HCT116 (cell line): Measurements from ENCODE around the gene TMEM63A. TPM values are rescaled to one million over a fixed set of nuclear protein-coding genes. Genes with fewer than 3 reads are reported as not detected.

Experiments
- ATAC-seq: fragments of 200-7000 bp; cut with Tn5 transposase; 2 replicates; pipeline ENCODE4 v1.9.1; 2020; ENCODE audit warnings: mild to moderate bottlenecking, moderate library complexity
- BruUV-seq: library from RNA; stranded (reverse); fragments of 400-500 nt; replicated peaks from 2 replicates; lab custom pipeline; 2021; lab: Mats Ljungman, UMichigan
- CTCF ChIA-PET: fragments of 300-600 bp; sonication (Branson Sonifier 250); formaldehyde crosslinking; loops from one replicate; lab custom pipeline; 2021; ENCODE audit warnings: antibody characterized with exemption; lab: Charles Lee
- POLR2A ChIA-PET: fragments of 300-600, 350-600 bp; sonication (Branson Sonifier 250); formaldehyde crosslinking; loops from one replicate; lab custom pipeline; 2021; ENCODE audit warnings: antibody characterized with exemption; lab: Charles Lee
- RAD21 ChIA-PET, 2 experiments: fragments of 300-600 bp; sonication (Branson Sonifier 250); formaldehyde crosslinking; loops; one replicate each; lab custom pipeline; 2023; ENCODE audit warnings: low total read pairs in 2 of 2; ENCODE audit not compliant: uncharacterized antibody in 2 of 2, unreplicated experiment in 2 of 2, low non-redundant PET in 1 of 2; lab: Charles Lee
- DNase-seq: peaks from one replicate; pipeline ENCODE4 v3.0.0-alpha.2; 2010; ENCODE audit warnings: low read depth, low spot score
- H2AFZ ChIP-seq: fragments of 200-600 bp; shearing (Covaris generic), sonication (generic); 2 replicates; pipeline ENCODE4 v1.6.1; 2017; ENCODE audit warnings: low read depth, mixed run types, mixed read lengths, antibody characterized with exemption, low read length; ENCODE audit not compliant: poor library complexity, severe bottlenecking
- H3K27ac ChIP-seq: 2 replicates; pipeline ENCODE4 v1.5.1; 2012; ENCODE audit warnings: low read depth, low read length
- H3K27me3 ChIP-seq: fragments of 200-600 bp; sonication (generic); 2 replicates; pipeline ENCODE4 v1.6.1; 2016; ENCODE audit warnings: mixed run types, low read length, mixed read lengths; ENCODE audit not compliant: insufficient read depth
- H3K36me3 ChIP-seq, 2 experiments: fragments of 200-500 bp in 1 of 2; fragments of 200-600 bp in 1 of 2; sonication (Bioruptor generic) in 1 of 2; sonication (generic) in 1 of 2; 2 replicates each; pipeline versions ENCODE4 v1.5.1 to v1.6.1; 2014 to 2016; ENCODE audit warnings: low read length in 2 of 2, inconsistent platforms in 1 of 2, mixed read lengths in 1 of 2, mixed run types in 1 of 2; ENCODE audit not compliant: insufficient read depth in 2 of 2, control insufficient read depth in 1 of 2
- H3K4me1 ChIP-seq, 2 experiments: fragments of 200-600 bp in 1 of 2; sonication (generic) in 1 of 2; 2 replicates each; pipeline versions ENCODE4 v1.5.1 to v1.6.1; 2012 to 2017; ENCODE audit warnings: low read length in 2 of 2, inconsistent platforms in 1 of 2, mild to moderate bottlenecking in 1 of 2, mixed read lengths in 1 of 2, mixed run types in 1 of 2, moderate library complexity in 1 of 2; ENCODE audit not compliant: insufficient read depth in 2 of 2, control insufficient read depth in 1 of 2
- H3K4me2 ChIP-seq: fragments of 200-600 bp; sonication (generic); 2 replicates; pipeline ENCODE4 v1.6.1; 2017; ENCODE audit warnings: mixed run types, low read length, mixed read lengths
- H3K4me3 ChIP-seq, 2 experiments: fragments of 200-600 bp in 1 of 2; sonication (generic) in 1 of 2; replicated peaks in 1 of 2; 2 replicates each; pipeline ENCODE4 v1.5.1; 2011 to 2016; ENCODE audit warnings: low read length in 2 of 2, control low read depth in 1 of 2, low read depth in 1 of 2, mild to moderate bottlenecking in 1 of 2, mixed read lengths in 1 of 2, mixed run types in 1 of 2
- H3K79me2 ChIP-seq: fragments of 200-600 bp; sonication (generic); 2 replicates; pipeline ENCODE4 v1.6.1; 2017; ENCODE audit warnings: mild to moderate bottlenecking, mixed run types, low read length, moderate library complexity, mixed read lengths; ENCODE audit not compliant: insufficient read depth
- H3K9ac ChIP-seq: fragments of 200-600 bp; sonication (generic); 2 replicates; pipeline ENCODE4 v1.6.1; 2016; ENCODE audit warnings: low read length, mixed read lengths
- H3K9me2 ChIP-seq: fragments of 200-600 bp; sonication (generic), shearing (Covaris generic); 2 replicates; pipeline ENCODE4 v1.6.1; 2017; ENCODE audit warnings: mixed run types, mild to moderate bottlenecking, moderate library complexity; ENCODE audit not compliant: insufficient read depth
- H3K9me3 ChIP-seq, 2 experiments: fragments of 200-500 bp in 1 of 2; fragments of 200-600 bp in 1 of 2; sonication (Bioruptor generic) in 1 of 2; sonication (generic) in 1 of 2; 2 replicates each; pipeline ENCODE4 v1.6.1; 2014 to 2017; ENCODE audit warnings: low read length in 2 of 2, mixed read lengths in 2 of 2, inconsistent platforms in 1 of 2, low read depth in 1 of 2, mild to moderate bottlenecking in 1 of 2, mixed run types in 1 of 2, moderate library complexity in 1 of 2; ENCODE audit not compliant: control insufficient read depth in 1 of 2, insufficient read depth in 1 of 2
- H4K20me1 ChIP-seq: fragments of 200-600 bp; sonication (generic), shearing (Covaris generic); 2 replicates; pipeline ENCODE4 v1.6.1; 2017; ENCODE audit warnings: mixed run types, mild to moderate bottlenecking, moderate library complexity; ENCODE audit not compliant: insufficient read depth
- CEBPB ChIP-seq: IDR thresholded peaks from 2 replicates; pipeline ENCODE4 v1.6.1; 2012; ENCODE audit warnings: low read depth
- ELF1 ChIP-seq: IDR thresholded peaks from 2 replicates; pipeline ENCODE4 v1.6.1; 2012; ENCODE audit warnings: low read depth, borderline replicate concordance
- FOSL1 ChIP-seq: IDR thresholded peaks from 2 replicates; pipeline ENCODE4 v1.6.1; 2012; ENCODE audit warnings: low read depth
- JUND ChIP-seq: IDR thresholded peaks from 2 replicates; pipeline ENCODE4 v1.6.1; 2012
- POLR2A ChIP-seq: IDR thresholded peaks from 2 replicates; pipeline ENCODE4 v1.7.0; 2011; ENCODE audit warnings: borderline replicate concordance; ENCODE audit not compliant: insufficient read depth, insufficient read length; ENCODE audit errors: extremely low read depth
- POLR2AphosphoS5 ChIP-seq: IDR thresholded peaks from 2 replicates; pipeline ENCODE4 v1.6.1; 2011; ENCODE audit warnings: mild to moderate bottlenecking, low read depth, low read length, moderate library complexity
- RAD21 ChIP-seq: IDR thresholded peaks from 2 replicates; pipeline ENCODE4 v1.6.1; 2012; ENCODE audit warnings: low read depth, mild to moderate bottlenecking
- SRF ChIP-seq: IDR thresholded peaks from 2 replicates; pipeline ENCODE4 v1.6.1; 2012; ENCODE audit warnings: low read depth
- TCF7L2 ChIP-seq: IDR thresholded peaks from 2 replicates; pipeline ENCODE4 v1.7.0; 2011; ENCODE audit warnings: borderline replicate concordance, inconsistent platforms; ENCODE audit not compliant: insufficient read depth, insufficient read length; ENCODE audit errors: extremely low read depth
- YY1 ChIP-seq: IDR thresholded peaks from 2 replicates; pipeline ENCODE4 v1.6.1; 2011; ENCODE audit warnings: low read length, low read depth, moderate library complexity, mild to moderate bottlenecking; ENCODE audit not compliant: insufficient replicate concordance; ENCODE audit errors: extremely low read depth
- ZBTB33 ChIP-seq: IDR thresholded peaks from 2 replicates; pipeline ENCODE4 v1.6.1; 2011; ENCODE audit warnings: mild to moderate bottlenecking, low read length, moderate library complexity; ENCODE audit not compliant: insufficient replicate concordance; ENCODE audit errors: extremely low read depth
- ZFX ChIP-seq: fragments of 450-650 bp; IDR thresholded peaks from 2 replicates; pipeline ENCODE4 v1.6.1; 2017
- intact Hi-C: fragments of 100-400 bp; cut with micrococcal nuclease; formaldehyde crosslinking; loops from 2 replicates; pipeline ENCODE4 v1.10.0; 2022
- total RNA-seq: library from RNA; stranded (reverse); gene quantifications from one replicate; pipeline ENCODE4 v1.2.1, GENCODE V29; 2021; ENCODE audit not compliant: unreplicated experiment

TMEM63A gene
- total RNA-seq, 1 experiment from 2014 or later, result 24.4 TPM

- RAD21 ChIA-PET, result no interaction called here
- no peaks in the 10 kb centered on the region for H4K20me1 ChIP-seq
- ATAC-seq, result no peak
- H3K27me3 ChIP-seq, result no peaks in the 10 kb centered on the region
- POLR2A ChIA-PET, result interaction anchor here (0.8 to 1.4 kb wide), 4 partner anchors 10 to 146 kb away, joined by 3 to 4 read pairs (median 4); no protein-coding TSS in a partner anchor
- peaks cover 16 to 33% of the 10 kb centered on the region in 2 experiments for H3K36me3 ChIP-seq
- no peaks in the 10 kb centered on the region for H3K9me3 ChIP-seq
- peak overlapping the region; percentile 97 for H3K27ac ChIP-seq
- peaks cover 26% of the 10 kb centered on the region for H3K79me2 ChIP-seq
- peak overlapping the region; percentile 85 for H3K4me2 ChIP-seq
- intact Hi-C loops, result no loop called here
- DNase-seq, result no peak
- TF ChIP-seq FOSL1 (no peak), ELF1 (no peak), ZFX (no peak), ZBTB33 (no peak), POLR2A (no peak), SRF (no peak), TCF7L2 (no peak), POLR2AphosphoS5 (no peak), RAD21 (no peak), CEBPB (no peak), JUND (no peak), YY1 (no peak)
- TF ChIP-seq, all 23 proteins: peak for 0
- CTCF ChIA-PET, result interaction anchor here (0.7 to 1.5 kb wide), 5 partner anchors 12 to 47 kb away, joined by 3 to 5 read pairs (median 4); no protein-coding TSS in a partner anchor
- Histone ChIP-seq H3K4me3 (peak overlapping the region; percentile 84 to 100), H2AFZ (no peak overlapping the region), H3K9me2 (no peaks in the 10 kb centered on the region), H3K9ac (peak overlapping the region; percentile 99), H3K4me1 (peaks cover 9 to 18% of the 10 kb centered on the region in 2 experiments)
- no TSS peak for BruUV-seq
These were observed 41.2 kb upstream of the TMEM63A start for GRCh38 chr1:225923381-225923691.
